ENCODE measurements around the gene HPCAL1.

Gene HPCAL1

GRCh38 chr2:10324095-10324832 is 21.6 kb downstream of the HPCAL1 start:
- no peak for DNase-seq

GRCh38 chr2:10325278-10326145 is 22.8 kb downstream of the HPCAL1 start:
- DNase-seq, result no peak

GRCh38 chr2:10326151-10326616 is 23.5 kb downstream of the HPCAL1 start:
- DNase-seq, result no peak

- no peak for DNase-seq
Observed at GRCh38 chr2:10326707-10327594, 24.2 kb downstream of the HPCAL1 start.

- no peak for DNase-seq
Observed at GRCh38 chr2:10327896-10328669, 25.4 kb downstream of the HPCAL1 start.

GRCh38 chr2:10328670-10329579 is 26.2 kb downstream of the HPCAL1 start:
- no peak for DNase-seq

- DNase-seq, result peak in 1 of 5 experiments; percentile 19
Observed at GRCh38 chr2:10329580-10329879, 26.8 kb downstream of the HPCAL1 start.

GRCh38 chr2:10329880-10330699 is 27.4 kb downstream of the HPCAL1 start:
- peak in 2 of 5 experiments; percentile 52 to 54 for DNase-seq

GRCh38 chr2:10330700-10331026 is 28.0 kb downstream of the HPCAL1 start:
- peak in 1 of 5 experiments; percentile 47 for DNase-seq

- DNase-seq, result peak; percentile 28 to 87 (median 57)
Observed at GRCh38 chr2:10331027-10331701, 28.5 kb downstream of the HPCAL1 start.

GRCh38 chr2:10331702-10332401 is 29.1 kb downstream of the HPCAL1 start:
- DNase-seq, result peak in 3 of 5 experiments; percentile 47 to 76 (median 66)

GRCh38 chr2:10332402-10333246 is 29.9 kb downstream of the HPCAL1 start:
- no peak for DNase-seq

- no peak for DNase-seq
Observed at GRCh38 chr2:10333247-10333613, 30.5 kb downstream of the HPCAL1 start.

- DNase-seq, result no peak
Observed at GRCh38 chr2:10333966-10334365, 31.3 kb downstream of the HPCAL1 start.

- no peak for DNase-seq
Observed at GRCh38 chr2:10335046-10335840, 32.5 kb downstream of the HPCAL1 start.

- DNase-seq, result no peak
Observed at GRCh38 chr2:10336283-10336682, 33.6 kb downstream of the HPCAL1 start.

Measured in T-helper 2 cell (primary cell).